Activated T-cell treated with anti-CD3 and anti-CD28 coated beads, Interleukin-2, amount 50 U/mL, for 72 hours (primary cell): Measurements from ENCODE around the gene KRTAP3-1. TPM values are rescaled to one million over a fixed set of nuclear protein-coding genes. Genes with fewer than 3 reads are reported as not detected.

ENCODE experiments used
- ATAC-seq, 2 donors: fragments of 150-1000 bp; cut with Tn5 transposase; replicated peaks in 1 of 2; 2 replicates each; pipeline ENCODE4 v1.10.0; 2021; ENCODE audit warnings: moderate library complexity in 2 of 2, mild to moderate bottlenecking in 1 of 2
- DNase-seq, 2 donors: peaks; one replicate each; pipeline ENCODE4 v3.0.0; 2021 to 2022; ENCODE audit warnings: mixed read lengths in 1 of 2
- H3K27ac Mint-ChIP-seq: one replicate; pipeline ENCODE4 v1.8.0; 2022; ENCODE audit warnings: mild to moderate bottlenecking, moderate library complexity, mixed read lengths
- H3K27me3 Mint-ChIP-seq: one replicate; pipeline ENCODE4 v1.8.0; 2022; ENCODE audit warnings: low read depth, mixed read lengths
- H3K36me3 Mint-ChIP-seq, 2 donors: one replicate each; pipeline ENCODE4 v1.8.0; 2022; ENCODE audit warnings: mixed read lengths in 2 of 2, mild to moderate bottlenecking in 1 of 2; ENCODE audit not compliant: insufficient read depth in 2 of 2
- H3K4me1 Mint-ChIP-seq: one replicate; pipeline ENCODE4 v1.8.0; 2022; ENCODE audit warnings: low read depth, mixed read lengths
- H3K4me3 Mint-ChIP-seq, 2 donors: one replicate each; pipeline ENCODE4 v1.8.0; 2022; ENCODE audit warnings: mild to moderate bottlenecking in 2 of 2, mixed read lengths in 2 of 2, moderate library complexity in 2 of 2
- H3K9me3 Mint-ChIP-seq, 2 donors: one replicate each; pipeline ENCODE4 v1.8.0; 2022; ENCODE audit warnings: mixed read lengths in 2 of 2
- total RNA-seq, 2 donors: library from RNA; stranded (reverse); gene quantifications; one replicate each; pipeline ENCODE4 v1.2.3, GENCODE V29; 2022

KRTAP3-1 gene
- total RNA-seq, 2 donors from 2014 or later, result not detected

DNA sequence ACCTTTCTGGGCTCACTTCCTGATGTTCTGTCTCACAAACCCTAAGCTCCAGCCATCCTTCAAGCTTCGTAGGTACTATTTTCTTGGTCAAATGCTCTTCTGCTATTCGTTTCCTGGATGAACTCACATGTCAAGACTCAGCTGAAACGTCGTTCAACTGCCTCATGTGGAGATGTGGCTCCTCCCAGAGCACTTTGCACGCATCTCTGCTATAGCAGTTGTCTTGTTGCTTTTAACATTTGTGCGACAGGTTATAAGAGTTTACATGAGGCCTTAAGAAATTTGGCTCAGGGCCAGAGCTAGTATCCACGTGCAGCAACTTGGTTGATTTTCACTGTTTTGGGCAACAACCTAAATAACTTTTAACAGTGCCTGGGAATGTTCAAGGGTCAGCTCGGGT lies 22.0 kb downstream of the KRTAP3-1 start:
- DNase-seq, result no peak
- Mint-ChIP-seq H3K27ac (no peak overlapping the region), H3K4me3 (no peak overlapping the region), H3K36me3 (no peaks in the 10 kb centered on the region), H3K4me1 (no peaks in the 10 kb centered on the region), H3K27me3 (peaks cover 21% of the 10 kb centered on the region), H3K9me3 (no peaks in the 10 kb centered on the region)
- no peak for ATAC-seq

DNA sequence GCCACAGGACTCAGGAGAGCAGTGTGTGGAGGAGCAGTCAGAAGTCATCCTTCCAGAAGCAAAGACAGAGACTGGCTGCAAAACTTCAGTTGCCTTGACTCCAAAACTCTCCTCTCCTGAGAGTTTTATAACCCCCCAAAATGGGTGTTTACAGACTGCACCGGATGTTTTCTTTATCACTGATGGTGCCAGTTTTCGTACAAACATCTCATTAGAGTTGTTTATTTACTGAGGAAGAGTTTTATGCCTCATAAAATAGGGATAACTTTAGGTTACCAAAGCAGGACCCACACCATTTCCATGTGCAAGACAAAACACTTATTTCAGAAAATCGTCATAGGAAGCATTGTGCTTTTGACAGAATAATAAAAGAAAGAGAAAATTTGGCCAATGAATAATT lies 24.7 kb downstream of the KRTAP3-1 start, which contains the start of gene KRT40:
KRT40 (minus strand) TSS at position 101 of the 400 bp plus-strand sequence; CDS start at position 48, 53 bp downstream.
- no peak within 1 kb of the TSS for H3K27ac Mint-ChIP-seq
- H3K4me1 Mint-ChIP-seq, result no peaks in the 10 kb centered on the region
- peaks cover 16% of the 10 kb centered on the region for H3K27me3 Mint-ChIP-seq
- no peak for DNase-seq
- ATAC-seq, result no peak
- H3K4me3 Mint-ChIP-seq, result no peak within 1 kb of the TSS
- H3K36me3 Mint-ChIP-seq, result no peaks in the 10 kb centered on the region
- no peaks in the 10 kb centered on the region for H3K9me3 Mint-ChIP-seq

DNA sequence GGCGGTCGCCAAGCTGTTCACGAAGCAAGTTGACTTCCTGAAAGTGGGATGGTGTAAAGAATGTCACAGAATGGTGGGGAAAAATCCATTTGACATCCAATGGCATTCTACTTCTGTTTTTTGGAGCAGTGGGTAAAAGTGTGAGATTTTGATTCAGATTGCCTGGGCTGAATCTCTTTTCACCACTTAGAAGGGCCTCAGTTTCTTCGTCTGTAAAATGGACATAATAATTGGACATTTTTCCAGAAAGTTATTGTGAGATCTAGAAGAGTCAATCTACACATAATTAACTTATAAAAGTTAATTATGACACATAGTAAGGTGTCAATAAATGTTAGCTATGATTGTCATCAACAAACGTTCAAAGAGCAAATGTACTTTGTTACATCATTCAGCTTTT lies 27.8 kb downstream of the KRTAP3-1 start:
- H3K36me3 Mint-ChIP-seq, result no peaks in the 10 kb centered on the region
- no peak overlapping the region for H3K4me3 Mint-ChIP-seq
- no peak overlapping the region for H3K27ac Mint-ChIP-seq
- no peaks in the 10 kb centered on the region for H3K4me1 Mint-ChIP-seq
- H3K27me3 Mint-ChIP-seq, result peaks cover 12% of the 10 kb centered on the region
- ATAC-seq (no peak), DNase-seq (no peak)
- H3K9me3 Mint-ChIP-seq, result no peaks in the 10 kb centered on the region

DNA sequence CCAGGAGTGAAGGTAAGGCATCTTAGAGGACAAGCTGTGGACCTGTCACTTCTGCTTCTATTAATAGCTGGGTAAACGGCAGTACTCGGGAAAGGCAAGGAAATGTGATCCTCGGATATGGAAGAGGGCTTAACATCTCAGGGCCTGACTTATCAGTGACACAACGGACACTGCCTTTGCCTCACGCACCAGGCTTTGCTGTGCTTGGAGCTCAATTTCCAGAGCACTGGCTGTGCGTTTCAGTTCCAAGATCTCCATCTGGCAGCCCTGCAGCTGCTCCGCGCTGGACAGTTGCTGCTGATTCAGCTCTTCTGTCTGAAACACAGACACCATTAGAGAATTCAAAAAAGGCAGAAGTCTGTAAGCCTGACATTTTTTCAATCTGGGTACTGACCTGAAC lies 28.3 kb downstream of the KRTAP3-1 start:
- Mint-ChIP-seq H3K9me3 (no peaks in the 10 kb centered on the region), H3K27me3 (peaks cover 7% of the 10 kb centered on the region), H3K36me3 (no peaks in the 10 kb centered on the region), H3K27ac (no peak overlapping the region), H3K4me3 (no peak overlapping the region), H3K4me1 (no peaks in the 10 kb centered on the region)
- DNase-seq (no peak), ATAC-seq (no peak)

DNA sequence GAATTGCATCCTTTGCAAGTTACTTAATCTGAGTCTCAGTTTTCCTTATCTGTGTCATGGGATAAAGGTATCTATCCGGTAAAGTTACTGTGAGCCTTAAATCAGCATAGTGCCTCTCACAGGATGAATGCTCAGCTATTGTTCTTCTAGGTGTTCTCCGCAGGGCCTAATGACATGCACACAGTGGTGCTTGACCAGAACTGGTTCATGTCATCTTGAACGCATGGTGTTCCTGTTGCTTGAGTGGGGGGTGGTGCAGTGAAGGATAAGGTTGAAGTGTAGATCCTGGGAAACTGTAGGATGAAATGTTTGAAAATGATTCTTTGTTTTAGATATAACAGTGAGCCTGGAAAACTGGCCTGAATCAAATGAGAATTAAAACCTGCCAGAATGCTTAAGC lies 28.8 kb downstream of the KRTAP3-1 start:
- Mint-ChIP-seq H3K4me3 (no peak overlapping the region), H3K36me3 (no peaks in the 10 kb centered on the region), H3K9me3 (no peaks in the 10 kb centered on the region), H3K4me1 (no peaks in the 10 kb centered on the region), H3K27me3 (peaks cover 10% of the 10 kb centered on the region), H3K27ac (no peak overlapping the region)
- ATAC-seq (no peak), DNase-seq (no peak)

DNA sequence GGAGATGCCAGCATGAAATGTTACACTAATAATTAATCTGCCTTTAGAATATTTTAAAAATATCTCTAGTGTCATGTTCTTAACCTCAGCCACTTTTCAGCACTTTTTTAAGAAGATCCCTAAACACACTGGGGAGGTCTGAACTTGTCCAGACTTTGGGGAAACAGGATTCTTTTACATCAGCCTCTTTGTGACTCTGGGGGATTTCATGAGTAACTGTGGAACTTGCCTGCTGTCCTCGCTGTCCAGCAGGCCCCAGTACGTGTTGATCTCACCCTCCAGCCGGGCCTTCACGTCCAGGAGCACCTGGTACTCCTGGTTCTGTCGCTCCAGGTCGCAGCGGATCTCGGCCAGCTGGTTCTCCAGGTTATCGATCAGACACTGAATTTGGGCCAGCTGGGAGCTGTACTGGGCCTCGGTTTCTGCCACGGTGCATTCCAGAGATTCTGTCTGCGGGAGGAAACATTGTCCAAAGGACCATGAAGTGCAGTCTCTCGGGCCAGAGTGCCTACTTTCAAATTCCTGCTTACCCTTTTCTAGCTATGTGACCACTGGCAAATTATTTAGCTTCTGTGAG lies 30.3 kb downstream of the KRTAP3-1 start:
- H3K36me3 Mint-ChIP-seq, result no peaks in the 10 kb centered on the region
- peaks cover 15% of the 10 kb centered on the region for H3K27me3 Mint-ChIP-seq
- no peak for DNase-seq
- no peak overlapping the region for H3K4me3 Mint-ChIP-seq
- ATAC-seq, result no peak
- H3K4me1 Mint-ChIP-seq, result no peaks in the 10 kb centered on the region
- H3K27ac Mint-ChIP-seq, result no peak overlapping the region
- H3K9me3 Mint-ChIP-seq, result no peaks in the 10 kb centered on the region

DNA sequence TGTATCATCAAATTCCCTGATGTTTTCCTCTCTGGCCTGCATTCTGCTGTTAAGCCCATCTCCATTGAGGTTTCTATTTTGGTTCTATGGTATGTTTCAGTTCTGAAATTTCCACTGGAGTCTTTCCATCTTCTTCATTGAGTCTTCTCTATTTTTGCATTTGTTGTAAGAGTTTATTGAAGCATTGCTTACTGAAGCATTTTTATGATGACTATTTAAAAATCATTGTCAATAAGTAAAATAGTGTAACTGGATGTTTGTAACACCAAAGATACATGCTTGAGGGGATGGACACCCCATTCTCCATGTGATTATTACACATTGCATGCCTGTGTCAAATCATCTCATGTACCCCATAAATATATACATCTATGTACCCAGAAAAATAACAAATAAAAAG lies 33.4 kb downstream of the KRTAP3-1 start:
- H3K27me3 Mint-ChIP-seq, result peaks cover 15% of the 10 kb centered on the region
- ATAC-seq (no peak), DNase-seq (no peak)
- no peak overlapping the region for H3K27ac Mint-ChIP-seq
- no peaks in the 10 kb centered on the region for H3K9me3 Mint-ChIP-seq
- no peaks in the 10 kb centered on the region for H3K4me1 Mint-ChIP-seq
- no peaks in the 10 kb centered on the region for H3K36me3 Mint-ChIP-seq
- no peak overlapping the region for H3K4me3 Mint-ChIP-seq

DNA sequence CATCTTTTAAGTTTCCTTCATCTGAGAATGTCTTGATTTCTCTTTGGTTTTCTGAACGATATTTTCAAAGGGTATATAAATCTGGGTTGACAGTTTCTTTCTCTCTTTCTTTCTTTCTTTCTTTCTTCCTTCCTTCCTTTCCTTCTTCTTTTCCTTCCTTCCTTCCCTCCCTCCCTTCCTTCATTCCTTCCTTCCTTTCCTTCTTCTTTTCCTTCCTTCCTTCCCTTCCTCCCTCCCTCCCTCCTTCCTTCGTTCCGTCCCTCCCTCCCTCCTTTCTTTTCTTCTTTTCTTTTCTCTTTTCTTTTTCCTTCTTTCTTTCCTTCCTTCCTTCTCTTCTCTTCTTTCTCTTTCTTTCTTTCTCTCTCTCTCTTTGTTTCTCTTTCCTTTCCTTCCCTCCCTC lies 34.6 kb downstream of the KRTAP3-1 start:
- ATAC-seq, result no peak
- no peak overlapping the region for H3K27ac Mint-ChIP-seq
- H3K27me3 Mint-ChIP-seq, result peaks cover 15% of the 10 kb centered on the region
- no peaks in the 10 kb centered on the region for H3K9me3 Mint-ChIP-seq
- H3K36me3 Mint-ChIP-seq, result no peaks in the 10 kb centered on the region
- H3K4me1 Mint-ChIP-seq, result no peaks in the 10 kb centered on the region
- H3K4me3 Mint-ChIP-seq, result no peak overlapping the region
- DNase-seq, result no peak

DNA sequence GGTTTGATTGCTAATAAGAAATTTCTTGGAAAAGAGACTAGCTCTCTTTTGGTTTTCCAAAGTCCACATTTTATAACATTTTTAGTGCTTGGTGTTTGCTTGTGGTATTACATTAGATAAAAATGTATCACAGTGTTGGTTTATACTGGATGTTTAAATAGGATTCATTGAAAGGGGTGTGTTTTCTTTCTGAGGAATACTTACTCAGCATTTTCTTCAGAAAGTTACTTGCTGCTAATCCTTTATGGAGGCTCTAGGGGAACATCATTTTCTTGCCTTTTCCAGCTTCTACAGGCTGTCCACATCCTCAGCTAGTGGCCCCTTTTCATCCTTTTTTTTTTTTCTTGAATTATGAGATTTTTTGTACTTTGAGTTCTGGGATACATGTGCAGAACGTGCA lies 41.3 kb downstream of the KRTAP3-1 start:
- Mint-ChIP-seq H3K36me3 (no peaks in the 10 kb centered on the region), H3K9me3 (no peaks in the 10 kb centered on the region), H3K4me1 (peaks cover 4% of the 10 kb centered on the region), H3K27ac (no peak overlapping the region), H3K27me3 (peaks cover 12% of the 10 kb centered on the region), H3K4me3 (no peak overlapping the region)
- no peak for DNase-seq
- no peak for ATAC-seq

DNA sequence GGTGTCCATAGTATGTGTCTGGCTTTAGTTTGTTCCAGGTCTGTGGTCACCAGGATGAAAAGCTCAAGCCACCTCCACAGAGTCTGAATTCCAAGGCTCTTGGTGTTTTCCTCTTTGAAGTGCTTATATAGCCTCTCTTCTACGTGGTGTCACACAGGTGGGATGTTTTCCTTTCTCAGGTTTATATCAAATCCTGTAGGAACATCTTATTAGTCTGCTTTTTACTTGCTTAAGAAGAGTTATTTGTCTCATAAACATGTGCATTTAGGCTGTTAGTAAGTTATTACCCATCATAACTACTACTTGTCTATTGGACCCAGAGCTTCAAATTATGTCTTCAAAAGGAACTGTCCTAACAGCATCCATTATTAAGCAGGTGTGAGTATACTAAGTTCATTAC lies 42.1 kb downstream of the KRTAP3-1 start, which contains the start of gene KRT39:
KRT39 (minus strand) TSS at position 101 of the 400 bp plus-strand sequence; CDS start at position 9, 92 bp downstream.
- Mint-ChIP-seq H3K9me3 (no peaks in the 10 kb centered on the region), H3K27me3 (peaks cover 12% of the 10 kb centered on the region), H3K4me1 (peaks cover 4% of the 10 kb centered on the region), H3K27ac (no peak within 1 kb of the TSS), H3K4me3 (no peak within 1 kb of the TSS), H3K36me3 (no peaks in the 10 kb centered on the region)
- ATAC-seq, result no peak
- no peak for DNase-seq

DNA sequence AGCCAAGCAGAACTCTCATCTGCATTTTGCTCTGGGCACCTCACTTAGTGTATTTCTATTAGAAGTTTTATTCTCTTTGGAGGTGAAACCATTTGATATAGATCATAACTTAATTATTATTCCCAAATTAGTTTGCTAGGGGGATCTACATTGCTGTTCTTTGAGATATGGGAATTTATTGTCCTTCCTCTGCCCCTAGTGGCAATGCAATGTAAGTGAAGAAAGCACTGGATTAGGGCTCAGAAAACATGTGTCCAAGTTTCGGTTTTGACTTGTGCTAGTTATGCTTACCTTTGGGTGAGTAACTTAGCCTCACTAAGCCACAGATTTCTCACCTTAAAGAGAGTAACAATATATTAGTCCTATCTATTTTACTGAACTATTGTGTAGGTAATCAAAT lies 45.1 kb downstream of the KRTAP3-1 start:
- Mint-ChIP-seq H3K36me3 (no peaks in the 10 kb centered on the region), H3K27me3 (peaks cover 20% of the 10 kb centered on the region), H3K4me3 (no peak overlapping the region), H3K4me1 (peaks cover 12% of the 10 kb centered on the region), H3K9me3 (no peaks in the 10 kb centered on the region), H3K27ac (no peak overlapping the region)
- ATAC-seq (peak in 1 of 2 donors; percentile 54), DNase-seq (peak in 1 of 2 donors; percentile 2)

DNA sequence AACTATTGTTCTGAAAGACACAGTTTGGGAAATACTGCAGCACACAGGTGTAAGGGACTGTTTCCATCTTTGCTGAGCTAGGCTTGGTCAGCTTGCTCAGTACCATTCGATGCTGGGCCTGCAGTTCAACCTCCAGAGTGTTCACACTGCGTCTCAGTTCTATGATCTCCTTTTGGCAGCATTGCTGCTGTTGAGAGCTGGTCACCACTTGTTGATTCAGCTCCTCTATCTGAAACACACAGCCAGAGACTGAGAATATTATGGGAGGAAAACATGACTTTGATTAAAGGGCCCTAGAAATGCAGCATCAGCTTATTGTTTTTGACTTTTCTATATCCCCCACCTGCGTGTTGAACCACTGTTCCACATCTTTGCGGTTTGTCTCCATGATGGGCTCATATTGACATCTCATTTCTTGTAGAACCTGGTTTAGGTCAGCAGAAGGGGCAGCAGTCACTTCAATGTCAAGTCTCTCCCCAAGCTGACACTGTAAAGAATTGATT lies 46.8 kb downstream of the KRTAP3-1 start:
- Mint-ChIP-seq H3K27ac (no peak overlapping the region), H3K4me3 (no peak overlapping the region), H3K9me3 (no peaks in the 10 kb centered on the region), H3K36me3 (no peaks in the 10 kb centered on the region), H3K27me3 (peaks cover 20% of the 10 kb centered on the region), H3K4me1 (peaks cover 12% of the 10 kb centered on the region)
- DNase-seq, result no peak
- no peak for ATAC-seq

DNA sequence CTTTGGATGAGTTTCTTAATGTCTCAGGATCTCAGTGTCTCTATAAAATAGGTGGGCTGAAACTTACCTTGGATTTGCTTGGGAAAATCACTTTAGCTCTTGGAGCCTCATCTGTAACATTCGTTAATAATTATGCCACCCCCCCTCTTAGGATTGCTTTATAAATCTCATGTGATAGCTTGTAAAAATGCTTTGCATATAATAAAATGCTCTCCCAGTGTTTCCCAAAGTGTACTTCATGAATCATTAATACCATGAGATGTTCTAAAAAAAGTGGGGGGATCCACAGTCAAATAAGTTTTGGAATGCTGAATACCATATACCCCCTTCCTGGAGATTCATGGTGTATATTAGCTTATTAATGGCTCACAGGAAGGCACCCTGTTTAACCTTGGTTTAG lies 47.3 kb downstream of the KRTAP3-1 start:
- peaks cover 12% of the 10 kb centered on the region for H3K4me1 Mint-ChIP-seq
- ATAC-seq, result no peak
- no peaks in the 10 kb centered on the region for H3K9me3 Mint-ChIP-seq
- peaks cover 20% of the 10 kb centered on the region for H3K27me3 Mint-ChIP-seq
- no peak overlapping the region for H3K27ac Mint-ChIP-seq
- DNase-seq, result no peak
- H3K36me3 Mint-ChIP-seq, result no peaks in the 10 kb centered on the region
- no peak overlapping the region for H3K4me3 Mint-ChIP-seq

DNA sequence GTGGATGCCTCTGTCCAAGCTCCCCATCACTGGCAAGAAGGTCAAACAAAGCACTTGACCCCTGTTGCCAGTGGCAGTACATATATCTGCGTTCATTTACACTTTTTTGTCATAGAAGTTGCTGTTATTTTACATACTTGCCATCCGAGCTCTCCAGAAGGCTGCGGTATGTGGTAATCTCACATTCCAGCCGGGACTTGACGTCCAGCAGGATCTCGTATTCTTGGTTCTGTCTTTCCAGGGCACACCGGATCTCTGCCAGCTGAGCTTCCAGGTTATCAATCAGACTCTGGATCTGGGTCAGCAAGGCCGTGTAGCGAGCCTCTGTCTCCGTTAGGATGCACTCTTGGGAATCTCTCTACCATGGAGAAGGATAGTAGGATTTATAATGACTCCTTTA lies 48.8 kb downstream of the KRTAP3-1 start:
- Mint-ChIP-seq H3K27me3 (peaks cover 8% of the 10 kb centered on the region), H3K4me3 (no peak overlapping the region), H3K27ac (no peak overlapping the region), H3K9me3 (no peaks in the 10 kb centered on the region), H3K4me1 (peaks cover 12% of the 10 kb centered on the region), H3K36me3 (no peaks in the 10 kb centered on the region)
- DNase-seq (no peak), ATAC-seq (no peak)
